HEK293T (cell line): ENCODE results near the gene CDCA4.

Experiments used
- CTCF ChIA-PET: fragments of 350-600 bp; formaldehyde crosslinking; extraction: SDS; loops from one replicate; lab custom pipeline; 2021; ENCODE audit warnings: antibody characterized with exemption, inconsistent platforms; lab: Yijun Ruan, JAX
- POLR2A ChIA-PET: fragments of 350-600 bp; formaldehyde crosslinking; extraction: SDS; loops from one replicate; lab custom pipeline; 2020; ENCODE audit warnings: antibody characterized with exemption, inconsistent platforms; lab: Yijun Ruan, JAX
- DNase-seq: peaks from one replicate; pipeline ENCODE4 v3.0.0; 2012; ENCODE audit warnings: mixed read lengths; ENCODE audit errors: extremely low spot score
- ARNT ChIP-seq: fragments of 450-650 bp; IDR thresholded peaks from 2 replicates; pipeline ENCODE4 v1.6.1; 2017; ENCODE audit warnings: mild to moderate bottlenecking
- BHLHE40 ChIP-seq: fragments of 450-650 bp; IDR thresholded peaks from 2 replicates; pipeline ENCODE4 v1.6.1; 2016; ENCODE audit warnings: mild to moderate bottlenecking, moderate library complexity, borderline replicate concordance
- CTBP1 ChIP-seq: fragments of 450-650 bp; IDR thresholded peaks from 2 replicates; pipeline ENCODE4 v1.6.1; 2016; ENCODE audit warnings: borderline replicate concordance
- ELF4 ChIP-seq: fragments of 450-650 bp; IDR thresholded peaks from 2 replicates; pipeline ENCODE4 v1.6.1; 2017; ENCODE audit warnings: antibody characterized with exemption
- FOXA1 ChIP-seq: fragments of 450-650 bp; IDR thresholded peaks from 2 replicates; pipeline ENCODE4 v1.6.1; 2016; ENCODE audit warnings: mild to moderate bottlenecking
- FOXK2 ChIP-seq: fragments of 450-650 bp; IDR thresholded peaks from 2 replicates; pipeline ENCODE4 v1.6.1; 2016; ENCODE audit warnings: mild to moderate bottlenecking
- FOXM1 ChIP-seq: fragments of 450-650 bp; IDR thresholded peaks from 2 replicates; pipeline ENCODE4 v1.6.1; 2017; ENCODE audit warnings: mild to moderate bottlenecking, borderline replicate concordance
- HDGF ChIP-seq: fragments of 450-650 bp; IDR thresholded peaks from 2 replicates; pipeline ENCODE4 v1.6.1; 2017; ENCODE audit warnings: antibody characterized with exemption, borderline replicate concordance
- L3MBTL2 ChIP-seq: fragments of 450-650 bp; conservative IDR thresholded peaks from 2 replicates; pipeline ENCODE4 v1.6.1; 2016; ENCODE audit warnings: mild to moderate bottlenecking
- LEF1 ChIP-seq: fragments of 450-650 bp; IDR thresholded peaks from 2 replicates; pipeline ENCODE4 v1.6.1; 2017; ENCODE audit warnings: mild to moderate bottlenecking, borderline replicate concordance
- NFRKB ChIP-seq: fragments of 450-650 bp; IDR thresholded peaks from 2 replicates; pipeline ENCODE4 v1.6.1; 2016; ENCODE audit warnings: mild to moderate bottlenecking, moderate library complexity
- SP1 ChIP-seq: fragments of 450-650 bp; IDR thresholded peaks from 2 replicates; pipeline ENCODE4 v1.6.1; 2017
- SUZ12 ChIP-seq: fragments of 450-650 bp; IDR thresholded peaks from 2 replicates; pipeline ENCODE4 v1.6.1; 2016; ENCODE audit warnings: mild to moderate bottlenecking
- TARDBP ChIP-seq: fragments of 450-650 bp; IDR thresholded peaks from 2 replicates; pipeline ENCODE4 v1.6.1; 2016
- ZNF384 ChIP-seq: fragments of 450-650 bp; IDR thresholded peaks from 2 replicates; pipeline ENCODE4 v1.6.1; 2016
- TF ChIP-seq, protein P1 (sequence below): fragments of 450-650 bp; IDR thresholded peaks from 2 replicates; pipeline ENCODE4 v1.6.1; 2016

Gene CDCA4

DNA sequence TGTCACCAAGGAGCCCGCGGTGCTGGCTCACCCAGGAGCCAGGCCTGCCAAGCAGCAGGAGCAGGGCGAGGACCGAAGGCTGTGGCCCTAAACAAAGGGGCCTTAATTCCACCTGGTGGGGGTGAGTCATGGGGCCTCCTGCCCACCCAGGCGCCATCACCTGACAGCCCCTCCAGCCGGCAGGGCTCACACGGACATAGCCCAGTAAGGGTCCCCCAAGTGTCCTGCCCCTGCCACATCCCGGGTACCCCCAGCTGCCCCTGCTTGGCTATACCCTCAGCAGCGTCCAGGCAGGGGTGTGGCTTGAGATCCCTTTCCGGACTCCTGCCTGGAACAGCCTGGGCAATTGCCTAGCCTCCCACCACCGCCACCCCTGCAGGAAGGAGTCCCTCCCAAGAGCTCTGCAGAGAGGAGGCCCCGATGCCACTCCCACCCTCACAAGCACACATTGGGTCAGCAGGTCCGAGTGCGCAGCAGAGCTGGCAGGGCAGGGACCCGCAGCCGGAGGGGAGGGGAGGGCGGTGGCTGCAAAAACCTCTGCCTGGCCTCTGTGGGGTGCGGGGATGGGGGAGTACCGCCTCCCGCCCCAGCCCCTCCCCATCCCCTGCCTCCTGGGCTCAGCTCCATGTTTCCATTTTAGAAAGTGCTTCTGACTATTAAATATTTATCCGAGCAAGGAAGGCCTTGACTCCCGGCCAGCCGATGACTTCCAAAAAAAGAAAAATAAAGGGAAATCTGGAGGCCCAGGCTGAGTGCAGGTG lies 47.3 kb downstream of the CDCA4 start:
- no peak for DNase-seq
- no peak for TF ChIP-seq TARDBP
- TF ChIP-seq SP1: no peak
- TF ChIP-seq ELF4: no peak
- no peak for TF ChIP-seq FOXK2
- TF ChIP-seq LEF1: no peak
- TF ChIP-seq ZNF384: no peak
- TF ChIP-seq BHLHE40: no peak
- no peak for TF ChIP-seq SUZ12
- TF ChIP-seq CTBP1: no peak
- TF ChIP-seq L3MBTL2: no peak
- no peak for TF ChIP-seq FOXM1
- POLR2A ChIA-PET: interaction anchor here (0.8 to 1.5 kb wide), 5 partner anchors 8 to 62 kb away, joined by 3 to 7 read pairs (median 4); partner anchors contain the start of genes CDCA4 and CLBA1
- CTCF ChIA-PET: interaction anchor here (0.6 to 5.3 kb wide), 5 partner anchors 12 to 379 kb away, joined by 3 to 42 read pairs (median 3); partner anchors contain the start of gene CLBA1

DNA sequence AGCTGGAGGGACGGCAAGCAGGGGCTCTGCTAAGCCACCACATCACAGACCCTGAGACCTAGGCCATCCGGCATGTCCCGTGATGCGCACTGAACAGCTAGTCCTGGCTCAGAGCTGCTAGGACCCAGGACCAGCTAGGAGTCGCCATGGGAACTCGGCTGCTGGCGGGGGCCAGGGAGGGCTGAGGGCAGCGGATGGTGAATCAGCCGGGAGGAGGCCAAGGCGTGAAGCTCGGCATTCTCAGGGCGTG lies 47.8 kb downstream of the CDCA4 start:
- TF ChIP-seq CTBP1: no peak
- no peak for TF ChIP-seq SUZ12
- TF ChIP-seq FOXM1: no peak
- TF ChIP-seq ARNT: no peak
- TF ChIP-seq L3MBTL2: no peak
- no peak for TF ChIP-seq FOXK2
- TF ChIP-seq FOXA1: no peak
- no peak for TF ChIP-seq TARDBP
- no peak for DNase-seq
- ChIA-PET CTCF (interaction anchor here (0.6 to 5.3 kb wide), 5 partner anchors 12 to 379 kb away, joined by 3 to 42 read pairs (median 3); partner anchors contain the start of gene CLBA1), POLR2A (interaction anchor here (0.8 to 1.5 kb wide), 4 partner anchors 13 to 63 kb away, joined by 3 to 7 read pairs (median 4); partner anchors contain the start of genes CDCA4 and CLBA1)

DNA sequence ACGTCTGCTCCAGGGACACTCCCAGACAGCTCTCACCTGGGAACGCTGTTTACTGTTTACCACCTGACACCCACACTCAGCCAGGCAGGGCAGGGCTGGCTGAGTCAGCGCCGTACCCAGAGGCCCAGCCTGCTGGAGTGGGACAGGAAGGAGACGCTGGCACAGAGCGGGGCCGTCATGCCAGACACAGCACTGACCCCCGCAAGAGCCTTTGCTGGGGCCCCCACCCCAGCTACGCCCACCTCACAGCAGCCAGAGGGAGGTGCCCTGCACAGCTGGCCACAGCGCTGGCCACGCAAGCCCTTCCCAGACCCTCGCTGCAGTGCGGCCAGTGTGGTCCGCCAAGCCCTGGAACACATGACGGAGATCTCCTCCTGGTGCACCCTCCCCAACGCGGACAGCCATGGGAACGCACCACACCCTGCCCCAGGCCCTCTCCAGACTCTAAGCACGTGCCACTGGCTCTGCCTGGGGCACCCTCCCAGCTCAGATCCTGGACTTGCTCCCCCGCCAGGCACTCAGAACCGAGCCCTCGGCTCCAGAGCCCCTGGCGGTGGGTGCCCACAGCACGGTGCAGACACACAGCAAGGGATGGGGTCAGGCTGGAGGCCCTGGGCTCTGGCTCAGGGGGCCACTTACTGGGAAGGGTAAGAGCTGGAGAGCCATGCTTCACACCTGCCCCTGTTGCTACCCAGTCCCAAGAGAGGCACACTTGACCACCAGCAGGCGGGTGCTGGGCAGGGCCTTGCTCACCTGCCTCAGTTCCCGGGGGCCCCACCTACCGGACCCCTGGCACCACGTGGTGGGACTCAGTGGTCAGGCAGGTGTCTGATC lies 48.4 kb downstream of the CDCA4 start:
- ChIA-PET POLR2A (interaction anchor here (0.8 to 1.5 kb wide), 3 partner anchors 13 to 63 kb away, joined by 3 to 4 read pairs (median 3); partner anchors contain the start of gene CLBA1), CTCF (interaction anchor here (0.6 to 5.3 kb wide), 3 partner anchors 13 to 145 kb away, joined by 3 to 42 read pairs (median 3); partner anchors contain the start of gene CLBA1)
- TF ChIP-seq HDGF (no peak), NFRKB (no peak)
- no peak for DNase-seq

DNA sequence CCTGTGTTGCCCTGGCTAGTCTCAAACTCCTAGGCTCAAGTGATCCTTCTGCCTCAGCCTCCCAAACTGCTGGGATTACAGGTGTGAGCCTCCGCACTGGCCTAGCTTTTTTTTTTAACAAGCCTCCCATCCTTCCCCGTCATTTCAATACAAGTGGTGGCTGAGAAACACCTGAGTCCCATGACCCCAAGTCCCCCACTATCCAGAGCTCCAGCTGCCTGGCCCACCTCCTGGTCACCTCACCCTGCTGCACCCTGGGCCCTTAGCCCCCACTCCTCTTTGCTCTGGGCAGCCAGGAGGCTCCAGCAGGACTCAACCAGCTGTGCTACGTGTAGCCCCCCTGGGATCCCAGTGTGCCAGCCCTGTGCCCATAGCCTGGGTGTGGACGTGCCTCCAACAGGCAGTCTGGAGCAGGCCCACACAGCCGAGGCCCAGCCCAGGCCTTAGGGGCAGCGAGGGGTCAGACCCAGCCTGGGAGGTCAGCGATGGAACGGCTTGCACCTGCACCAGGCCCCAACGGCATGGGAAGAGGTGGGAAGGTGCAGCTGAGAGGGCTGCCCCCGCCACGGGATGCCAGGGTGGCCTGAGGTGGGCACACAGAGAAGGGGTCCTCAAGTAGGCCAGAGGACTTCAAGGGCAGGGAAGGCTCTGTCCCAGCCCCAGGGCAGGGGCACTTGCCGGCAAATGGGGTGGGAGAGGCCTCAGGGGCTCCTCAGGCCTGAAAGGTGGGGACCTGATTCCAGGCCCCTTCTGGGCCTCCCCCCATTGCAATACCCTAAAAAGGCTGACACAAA lies 49.2 kb downstream of the CDCA4 start:
- POLR2A ChIA-PET: no interaction called here
- TF ChIP-seq FOXK2 (no peak), TARDBP (no peak), BHLHE40 (no peak), HDGF (no peak), ZNF384 (no peak), FOXM1 (no peak), NFRKB (no peak), SP1 (no peak), SUZ12 (no peak), ELF4 (no peak), L3MBTL2 (no peak), ARNT (no peak), CTBP1 (no peak), LEF1 (no peak), FOXA1 (no peak)
- TF ChIP-seq, protein P1, sequence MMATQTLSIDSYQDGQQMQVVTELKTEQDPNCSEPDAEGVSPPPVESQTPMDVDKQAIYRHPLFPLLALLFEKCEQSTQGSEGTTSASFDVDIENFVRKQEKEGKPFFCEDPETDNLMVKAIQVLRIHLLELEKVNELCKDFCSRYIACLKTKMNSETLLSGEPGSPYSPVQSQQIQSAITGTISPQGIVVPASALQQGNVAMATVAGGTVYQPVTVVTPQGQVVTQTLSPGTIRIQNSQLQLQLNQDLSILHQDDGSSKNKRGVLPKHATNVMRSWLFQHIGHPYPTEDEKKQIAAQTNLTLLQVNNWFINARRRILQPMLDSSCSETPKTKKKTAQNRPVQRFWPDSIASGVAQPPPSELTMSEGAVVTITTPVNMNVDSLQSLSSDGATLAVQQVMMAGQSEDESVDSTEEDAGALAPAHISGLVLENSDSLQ: no peak
- DNase-seq: no peak
- CTCF ChIA-PET: no interaction called here

DNA sequence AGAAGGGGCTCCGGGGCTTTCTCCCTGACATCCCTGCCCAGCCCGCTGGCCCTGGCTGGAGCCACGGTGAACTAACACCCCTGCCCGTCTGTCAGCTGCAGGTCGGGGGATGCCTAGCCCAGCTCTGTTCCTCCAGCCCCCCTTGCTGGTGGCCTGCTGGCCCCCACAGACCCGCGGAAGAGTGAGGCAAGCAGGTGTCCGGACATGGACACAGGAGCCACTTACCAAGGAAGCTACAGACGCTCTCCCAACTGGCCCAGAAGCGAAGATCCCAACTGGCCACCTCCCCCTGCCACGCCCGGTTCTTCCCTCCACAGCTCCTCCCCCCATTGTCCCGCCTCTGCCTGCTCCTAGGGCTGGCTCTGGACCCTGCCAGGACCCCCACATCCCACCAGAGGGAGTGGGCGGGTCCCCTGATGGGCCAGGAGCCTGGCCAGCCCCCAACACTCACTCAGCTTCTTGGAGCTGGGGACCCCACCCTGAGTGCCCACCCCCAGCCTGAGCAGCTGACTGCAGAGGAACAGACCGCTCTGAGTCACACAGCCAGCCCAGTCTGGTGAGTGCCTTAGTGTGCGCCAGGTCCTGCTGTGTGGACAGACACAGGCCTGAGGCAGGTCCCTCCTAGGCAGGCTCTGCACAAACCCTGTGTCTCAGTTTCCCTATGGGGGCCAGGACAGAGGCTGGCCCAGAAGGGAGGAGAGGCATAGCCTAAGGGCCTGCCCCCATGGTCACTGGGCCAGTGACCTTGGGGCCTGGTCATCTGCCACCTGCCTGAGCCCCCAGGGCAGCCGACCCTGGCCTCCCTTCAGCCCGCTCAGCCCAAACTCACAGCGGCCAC lies 50.4 kb downstream of the CDCA4 start:
- no peak for TF ChIP-seq SUZ12
- no peak for TF ChIP-seq FOXM1
- TF ChIP-seq BHLHE40: no peak
- ChIA-PET POLR2A (interaction anchor here (1.6 kb wide), 1 partner anchor 50 kb away, joined by 3 read pairs; the partner anchor contains the start of gene CDCA4), CTCF (no interaction called here)
- DNase-seq: no peak

DNA sequence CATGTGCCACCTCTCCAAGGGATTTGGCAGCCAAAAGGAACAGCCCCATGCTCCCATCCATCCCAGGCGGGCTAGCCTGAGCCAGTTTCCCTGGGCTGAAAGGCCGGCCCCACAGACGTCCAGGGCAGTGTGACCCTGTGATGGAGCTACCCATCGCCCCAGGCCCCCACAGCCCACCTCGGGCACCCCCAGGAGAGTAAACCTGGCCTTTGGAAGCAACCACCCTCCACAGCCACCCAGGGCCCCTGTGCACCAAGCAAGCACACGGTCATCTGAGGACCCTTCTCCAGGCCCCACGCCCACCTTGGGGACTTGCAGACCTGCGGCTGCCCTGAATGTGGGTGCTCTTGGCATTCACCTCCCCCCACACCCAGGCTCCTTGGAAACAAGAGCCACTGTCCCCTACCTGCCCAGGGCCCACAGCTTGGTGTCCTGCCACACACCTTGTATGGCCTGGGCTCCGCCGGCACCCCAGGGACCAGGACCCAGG lies 51.1 kb downstream of the CDCA4 start:
- TF ChIP-seq ZNF384 (no peak), HDGF (no peak), FOXK2 (no peak), L3MBTL2 (no peak), FOXA1 (no peak), NFRKB (no peak), ARNT (no peak), BHLHE40 (no peak), CTBP1 (no peak), SP1 (no peak), TARDBP (no peak), LEF1 (no peak), ELF4 (no peak), FOXM1 (no peak), SUZ12 (no peak)
- TF ChIP-seq, protein P1: no peak
- POLR2A ChIA-PET: interaction anchor here (1.1 to 1.6 kb wide), 2 partner anchors 35 to 51 kb away, joined by 3 read pairs; partner anchors contain the start of gene CDCA4
- CTCF ChIA-PET: interaction anchor here (1.3 kb wide), 1 partner anchor 76 kb away, joined by 3 read pairs; no protein-coding TSS in a partner anchor
- no peak for DNase-seq
